ENCODE measurements around the gene APOC1. TPM values are rescaled to one million over a fixed set of nuclear protein-coding genes. Genes with fewer than 3 reads are reported as not detected.
"Not testable (repeated sequence)": the region's sequence is repeated elsewhere in the genome, so short reads cannot be mapped to it uniquely, and the experiment has no call there.

Gene APOC1
- polyA plus RNA-seq: 10 to 100 TPM; 33.9 to 42.9 (median 40.3) TPM

DNA sequence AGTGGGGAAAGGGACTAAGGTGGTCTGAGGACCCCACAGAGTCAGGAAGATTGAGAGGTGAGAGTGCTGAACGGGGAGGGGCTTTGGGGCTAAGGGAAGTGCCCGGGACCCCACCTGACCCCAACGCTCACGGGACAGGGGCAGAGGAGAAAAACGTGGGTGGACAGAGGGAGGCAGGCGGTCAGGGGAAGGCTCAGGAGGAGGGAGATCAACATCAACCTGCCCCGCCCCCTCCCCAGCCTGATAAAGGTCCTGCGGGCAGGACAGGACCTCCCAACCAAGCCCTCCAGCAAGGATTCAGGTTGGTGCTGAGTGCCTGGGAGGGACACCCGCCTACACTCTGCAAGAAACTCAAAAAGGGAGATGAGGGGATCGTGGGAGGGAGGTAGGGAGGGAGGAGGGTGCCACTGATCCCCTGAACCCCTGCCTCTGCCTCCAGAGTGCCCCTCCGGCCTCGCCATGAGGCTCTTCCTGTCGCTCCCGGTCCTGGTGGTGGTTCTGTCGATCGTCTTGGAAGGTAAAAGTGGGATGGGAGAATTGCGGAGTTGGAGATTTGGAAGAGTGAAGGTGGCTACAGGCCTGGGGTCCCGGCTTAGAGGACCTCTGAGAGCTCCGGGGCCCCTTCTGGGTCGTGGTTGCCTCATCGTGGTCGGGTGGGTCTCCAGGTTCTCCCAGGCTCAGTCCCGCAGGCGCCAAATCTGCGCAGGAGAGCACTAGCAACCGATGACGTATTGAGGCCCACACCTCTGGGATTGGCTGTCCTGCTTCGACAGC, at the start of gene APOC1:
TSS of gene APOC1 (plus strand) at position 176 of the 774 bp plus-strand sequence. CDS start at position 460, 284 bp downstream.
- 6 to 14% (median 11%) methylated on average over 21 to 26 of the region's 28 CpGs for WGBS, 3 donors
- not testable (repeated sequence) for H3K27ac ChIP-seq (ENCODE audit: low read depth, low read length)

DNA sequence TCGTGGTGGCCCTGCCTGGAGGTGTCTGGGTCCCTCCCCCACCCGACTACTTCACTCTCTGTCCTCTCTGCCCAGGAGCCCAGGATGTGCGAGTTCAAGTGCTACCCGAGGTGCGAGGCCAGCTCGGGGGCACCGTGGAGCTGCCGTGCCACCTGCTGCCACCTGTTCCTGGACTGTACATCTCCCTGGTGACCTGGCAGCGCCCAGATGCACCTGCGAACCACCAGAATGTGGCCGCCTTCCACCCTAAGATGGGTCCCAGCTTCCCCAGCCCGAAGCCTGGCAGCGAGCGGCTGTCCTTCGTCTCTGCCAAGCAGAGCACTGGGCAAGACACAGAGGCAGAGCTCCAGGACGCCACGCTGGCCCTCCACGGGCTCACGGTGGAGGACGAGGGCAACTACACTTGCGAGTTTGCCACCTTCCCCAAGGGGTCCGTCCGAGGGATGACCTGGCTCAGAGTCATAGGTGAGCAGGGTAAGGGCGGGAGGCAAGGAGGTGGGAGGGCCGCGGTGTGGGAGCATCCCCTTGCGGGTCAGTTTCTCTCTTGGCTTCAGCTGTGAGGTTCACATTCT, 49.1 kb upstream of the APOC1 start:
- no peak overlapping the region for H3K27ac ChIP-seq (ENCODE audit: low read depth, low read length)
- 89 to 93% (median 92%) methylated on average over 27 of the region's 27 CpGs for WGBS, 3 donors

DNA sequence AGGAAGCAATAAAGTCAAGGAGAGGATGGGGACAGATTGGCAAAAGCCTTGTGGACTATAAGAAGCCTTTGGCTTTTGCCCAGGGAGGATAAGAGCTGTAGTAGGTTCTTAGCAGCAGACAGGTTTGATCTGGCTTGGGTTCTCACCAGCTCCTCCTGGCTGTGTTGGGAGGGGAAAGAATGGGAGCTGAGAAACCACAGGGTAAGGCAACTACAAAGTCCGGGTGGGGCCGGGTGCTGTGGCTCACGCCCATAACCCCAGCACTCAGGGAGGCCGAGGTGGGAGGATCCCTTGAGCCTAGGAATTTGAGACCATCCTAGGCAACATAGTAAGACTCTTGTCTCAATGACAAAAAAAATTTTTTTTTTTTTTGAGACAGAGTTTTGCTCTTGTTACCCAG, 47.7 kb upstream of the APOC1 start:
- no peak overlapping the region for H3K27ac ChIP-seq (ENCODE audit: low read depth, low read length)
- WGBS, 3 donors: 65 to 93% (median 77%) methylated on average over 4 of the region's 4 CpGs

DNA sequence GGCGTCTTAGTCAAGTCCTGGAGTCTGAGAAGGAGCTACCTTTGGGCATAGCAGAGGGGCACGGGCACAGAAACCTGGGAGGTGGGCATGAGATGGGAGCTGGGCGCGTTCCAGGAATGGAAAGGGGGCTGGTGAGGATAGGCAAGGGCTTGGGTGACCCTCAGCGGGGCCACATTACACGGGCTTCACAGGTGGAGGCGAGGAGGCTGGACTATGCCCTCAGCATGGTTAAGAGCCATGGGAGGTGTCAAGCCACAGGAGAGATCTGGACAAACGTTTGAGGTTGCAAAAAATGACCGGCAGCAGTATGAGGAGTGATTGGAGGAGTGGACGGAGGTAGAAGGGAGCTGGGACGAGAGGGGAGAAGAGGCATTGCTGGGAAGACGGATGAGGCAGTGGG, 46.8 kb upstream of the APOC1 start:
- WGBS, 3 donors: 88 to 92% (median 88%) methylated on average over 12 of the region's 12 CpGs
- H3K27ac ChIP-seq (ENCODE audit: low read depth, low read length): no peak overlapping the region

DNA sequence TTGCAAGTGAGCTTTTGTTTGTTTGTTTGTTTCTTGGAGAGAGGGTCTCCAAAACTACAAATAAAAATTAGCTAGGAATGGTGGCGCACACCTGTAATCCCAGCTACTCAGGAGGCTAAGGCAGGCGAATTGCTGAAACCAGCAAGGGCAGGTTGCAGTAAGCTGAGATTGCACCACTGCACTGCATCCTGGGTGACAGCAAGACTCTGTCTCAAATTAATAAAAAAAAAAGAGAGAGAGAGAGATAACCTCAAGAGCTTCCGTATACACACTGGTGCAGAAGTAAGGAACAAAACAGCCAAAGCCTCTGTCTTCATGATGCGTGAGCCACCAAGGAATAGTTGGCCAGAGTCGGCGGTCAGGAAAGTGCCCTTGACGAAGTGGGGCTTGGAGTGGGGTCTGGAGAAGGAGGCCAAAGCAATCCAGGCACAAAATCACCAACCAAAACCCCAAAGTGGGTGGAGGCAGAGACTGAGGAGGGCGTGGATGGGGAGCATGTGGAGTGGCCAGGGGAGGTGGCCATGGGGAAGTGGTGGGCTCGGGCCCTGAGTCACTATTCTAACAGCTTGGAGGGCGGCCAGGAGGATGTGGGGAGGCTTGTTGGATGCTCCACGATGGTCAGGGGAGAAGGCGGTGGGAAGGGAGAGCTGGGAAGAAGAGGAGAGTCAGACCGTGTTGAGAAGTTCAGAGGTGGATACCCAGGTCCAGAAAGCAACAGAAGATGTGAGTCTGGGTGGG, 44.5 kb upstream of the APOC1 start:
- H3K27ac ChIP-seq (ENCODE audit: low read depth, low read length): no peak overlapping the region
- 32 to 67% (median 33%) methylated on average over 13 of the region's 13 CpGs for WGBS, 3 donors

DNA sequence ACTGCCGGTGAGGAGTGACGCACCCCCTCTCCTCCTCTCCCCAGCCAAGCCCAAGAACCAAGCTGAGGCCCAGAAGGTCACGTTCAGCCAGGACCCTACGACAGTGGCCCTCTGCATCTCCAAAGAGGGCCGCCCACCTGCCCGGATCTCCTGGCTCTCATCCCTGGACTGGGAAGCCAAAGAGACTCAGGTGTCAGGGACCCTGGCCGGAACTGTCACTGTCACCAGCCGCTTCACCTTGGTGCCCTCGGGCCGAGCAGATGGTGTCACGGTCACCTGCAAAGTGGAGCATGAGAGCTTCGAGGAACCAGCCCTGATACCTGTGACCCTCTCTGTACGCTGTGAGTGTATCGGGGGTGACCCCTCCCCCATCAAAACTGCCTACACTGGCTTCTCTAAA, 42.6 kb upstream of the APOC1 start:
- 86 to 93% (median 89%) methylated on average over 13 to 14 of the region's 14 CpGs for WGBS, 3 donors
- H3K27ac ChIP-seq (ENCODE audit: low read depth, low read length): no peak overlapping the region

DNA sequence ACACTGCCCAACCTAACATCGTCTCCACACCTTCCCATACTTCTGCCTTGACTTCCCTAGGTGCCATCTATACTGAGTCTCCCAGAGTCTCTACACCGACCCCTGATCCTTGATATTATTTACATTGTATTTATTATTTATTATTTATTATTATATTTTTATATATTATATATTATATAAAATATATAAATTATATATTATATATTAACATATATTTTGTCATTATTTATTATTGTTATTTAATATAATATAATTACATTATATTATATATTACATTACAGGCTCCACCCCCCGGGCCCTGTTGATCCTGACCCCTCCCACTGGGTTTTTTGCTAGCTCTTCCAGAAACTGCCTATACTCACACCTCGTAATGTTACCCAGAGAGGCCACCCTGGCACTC, 41.7 kb upstream of the APOC1 start:
- 83 to 85% (median 85%) methylated on average over 4 of the region's 4 CpGs for WGBS, 3 donors
- H3K27ac ChIP-seq (ENCODE audit: low read depth, low read length): no peak overlapping the region

DNA sequence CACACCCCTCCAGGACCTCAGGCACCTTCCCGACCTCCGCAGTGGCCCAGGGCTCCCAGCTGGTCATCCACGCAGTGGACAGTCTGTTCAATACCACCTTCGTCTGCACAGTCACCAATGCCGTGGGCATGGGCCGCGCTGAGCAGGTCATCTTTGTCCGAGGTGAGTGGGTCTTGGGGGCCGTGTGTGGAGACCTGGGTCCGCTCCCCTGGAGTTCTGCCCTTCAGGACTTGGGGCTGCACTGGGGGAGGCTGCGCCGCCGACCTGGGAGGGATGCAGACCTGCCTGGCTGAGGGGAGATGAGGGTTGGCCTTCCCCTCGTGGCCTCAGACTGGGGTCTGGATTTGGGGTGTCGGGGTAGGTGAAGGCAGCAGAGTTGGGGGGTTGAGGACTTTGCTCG, 40.1 kb upstream of the APOC1 start:
- 87 to 95% (median 90%) methylated on average over 16 of the region's 16 CpGs for WGBS, 3 donors
- no peak overlapping the region for H3K27ac ChIP-seq (ENCODE audit: low read depth, low read length)

DNA sequence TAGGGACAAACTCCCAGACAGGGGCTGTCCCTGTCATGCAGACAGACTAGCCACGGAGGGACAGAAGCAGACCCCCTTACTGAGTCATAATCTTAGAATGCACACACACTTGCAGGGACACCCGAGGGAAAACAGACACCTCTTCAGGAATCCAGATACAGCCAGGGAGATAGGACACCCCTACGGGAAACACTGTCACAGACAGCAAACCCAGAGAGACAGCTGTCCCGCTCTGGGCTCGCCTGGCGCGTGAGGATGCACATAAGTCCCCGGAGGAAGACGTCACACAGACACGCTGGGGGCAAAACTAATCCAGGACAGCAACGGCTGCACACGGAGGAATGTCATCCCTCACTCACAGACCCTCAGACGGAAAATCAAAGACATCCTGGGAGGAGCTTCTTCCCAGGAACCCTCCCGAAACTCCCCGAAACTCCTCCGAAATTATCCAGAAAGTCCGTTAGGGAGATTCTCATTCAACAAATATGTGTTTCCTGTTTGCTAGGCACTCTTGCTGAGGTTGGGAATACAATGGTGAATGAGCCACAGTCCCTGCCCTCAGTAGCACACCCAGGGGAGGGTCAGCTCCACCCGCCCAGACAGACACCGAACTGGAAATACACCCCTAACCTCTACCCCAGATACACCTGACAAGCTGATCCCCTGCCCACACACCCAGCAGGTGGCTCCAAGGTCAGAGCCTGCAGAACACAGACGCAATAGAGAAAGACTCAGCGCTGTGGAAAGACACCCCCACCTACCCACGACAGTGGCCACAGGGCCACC, 38.5 kb upstream of the APOC1 start:
- H3K27ac ChIP-seq (ENCODE audit: low read depth, low read length): no peak overlapping the region
- 49 to 73% (median 65%) methylated on average over 22 of the region's 22 CpGs for WGBS, 3 donors

DNA sequence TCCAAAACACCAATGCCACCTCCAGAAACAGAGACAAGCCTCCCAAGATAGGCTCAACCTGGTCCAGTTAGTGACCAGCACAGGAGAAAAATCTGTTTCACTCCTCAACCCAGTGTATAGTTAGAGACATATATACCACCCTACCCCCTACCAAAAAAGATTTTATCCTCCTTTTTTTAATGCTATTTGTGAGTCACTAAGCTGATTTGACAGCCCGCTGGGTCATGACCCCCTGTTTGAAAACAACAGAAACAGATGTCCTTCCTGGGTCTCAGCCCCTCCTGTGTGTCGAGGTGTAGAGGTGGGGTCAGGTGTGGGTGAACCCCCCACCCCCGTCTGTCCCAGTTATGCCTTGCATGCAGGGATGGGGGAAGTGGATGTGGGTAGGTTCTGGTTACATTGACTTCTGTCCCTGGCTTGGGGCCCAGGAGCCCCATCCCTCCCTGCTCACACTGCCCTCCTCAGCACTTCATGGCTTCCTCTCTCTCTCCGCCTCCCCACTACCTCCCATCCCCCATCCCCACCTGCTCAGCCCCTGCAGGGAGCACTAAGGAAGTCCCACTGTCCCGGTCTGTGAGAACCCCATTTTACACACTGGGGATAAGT, 37.4 kb upstream of the APOC1 start:
- WGBS, 3 donors: 48 to 79% (median 65%) methylated on average over 5 of the region's 5 CpGs
- H3K27ac ChIP-seq (ENCODE audit: low read depth, low read length): no peak overlapping the region

DNA sequence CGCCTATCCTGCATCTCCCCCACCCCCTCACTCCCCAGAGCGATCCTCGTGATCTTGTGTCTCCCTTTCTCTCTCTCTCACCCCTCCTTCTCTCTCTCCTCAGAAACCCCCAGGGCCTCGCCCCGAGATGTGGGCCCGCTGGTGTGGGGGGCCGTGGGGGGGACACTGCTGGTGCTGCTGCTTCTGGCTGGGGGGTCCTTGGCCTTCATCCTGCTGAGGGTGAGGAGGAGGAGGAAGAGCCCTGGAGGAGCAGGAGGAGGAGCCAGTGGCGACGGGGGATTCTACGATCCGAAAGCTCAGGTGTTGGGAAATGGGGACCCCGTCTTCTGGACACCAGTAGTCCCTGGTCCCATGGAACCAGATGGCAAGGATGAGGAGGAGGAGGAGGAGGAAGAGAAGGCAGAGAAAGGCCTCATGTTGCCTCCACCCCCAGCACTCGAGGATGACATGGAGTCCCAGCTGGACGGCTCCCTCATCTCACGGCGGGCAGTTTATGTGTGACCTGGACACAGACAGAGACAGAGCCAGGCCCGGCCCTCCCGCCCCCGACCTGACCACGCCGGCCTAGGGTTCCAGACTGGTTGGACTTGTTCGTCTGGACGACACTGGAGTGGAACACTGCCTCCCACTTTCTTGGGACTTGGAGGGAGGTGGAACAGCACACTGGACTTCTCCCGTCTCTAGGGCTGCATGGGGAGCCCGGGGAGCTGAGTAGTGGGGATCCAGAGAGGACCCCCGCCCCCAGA, 36.1 kb upstream of the APOC1 start:
- WGBS, 3 donors: 75 to 84% (median 77%) methylated on average over 25 to 26 of the region's 26 CpGs
- H3K27ac ChIP-seq (ENCODE audit: low read depth, low read length): no peak overlapping the region

DNA sequence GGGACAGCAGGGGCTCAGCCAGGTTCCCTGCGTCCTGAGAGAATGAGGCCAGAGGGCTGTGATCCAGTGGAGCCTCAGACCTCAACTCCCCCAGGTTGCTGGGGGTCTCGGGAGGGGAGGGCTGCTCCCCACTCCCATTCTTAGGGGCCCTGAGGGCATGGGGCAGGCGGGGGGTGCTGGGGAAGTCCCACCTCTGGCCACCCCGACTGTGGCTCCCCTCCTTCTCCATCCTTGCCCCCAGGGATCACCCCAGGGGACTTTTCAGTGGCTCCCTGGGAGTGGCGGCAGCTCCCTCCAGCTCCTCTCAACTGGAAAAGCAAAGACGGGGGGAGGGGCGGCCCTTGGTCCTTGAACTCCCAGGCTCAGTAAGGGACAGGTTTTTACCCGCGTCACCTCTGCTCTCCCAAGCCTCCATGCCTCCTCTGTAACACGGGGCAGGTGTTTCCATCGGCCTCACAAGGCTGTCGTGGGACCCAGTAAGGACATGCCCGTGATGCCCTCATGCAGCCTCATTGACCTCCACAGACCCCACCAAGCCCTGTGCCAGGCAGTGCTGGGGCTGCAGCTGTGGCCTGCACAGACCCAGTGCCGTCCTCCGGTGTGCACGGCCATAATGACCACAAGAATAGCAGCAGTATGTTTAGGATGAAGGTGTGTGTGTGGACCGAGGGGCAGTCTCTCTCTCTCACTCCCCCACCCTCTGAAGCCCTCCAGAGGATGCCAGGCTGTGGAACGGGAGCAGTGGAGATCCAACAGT, 34.9 kb upstream of the APOC1 start:
- H3K27ac ChIP-seq (ENCODE audit: low read depth, low read length): no peak overlapping the region

DNA sequence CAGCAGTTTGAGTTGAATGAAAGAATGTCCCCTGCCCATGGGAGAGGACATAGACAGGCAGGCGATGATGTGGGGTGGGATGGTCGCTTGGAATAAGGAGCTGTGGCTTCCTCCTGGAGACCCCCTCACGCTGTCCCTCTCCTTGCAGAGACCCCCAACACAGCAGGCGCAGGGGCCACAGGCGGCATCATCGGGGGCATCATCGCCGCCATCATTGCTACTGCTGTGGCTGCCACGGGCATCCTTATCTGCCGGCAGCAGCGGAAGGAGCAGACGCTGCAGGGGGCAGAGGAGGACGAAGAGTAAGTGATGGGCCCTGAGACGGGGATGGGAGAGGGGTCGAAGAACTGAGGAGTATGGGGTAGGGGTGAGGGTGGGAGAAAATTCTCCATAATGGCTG, 32.3 kb upstream of the APOC1 start:
- WGBS, 3 donors: 91 to 95% (median 92%) methylated on average over 15 of the region's 15 CpGs
- H3K27ac ChIP-seq (ENCODE audit: low read depth, low read length): no peak overlapping the region

More for the DNA sequence above, 34.9 kb upstream of the APOC1 start:
- WGBS, 3 donors: 79 to 82% (median 81%) methylated on average over 18 of the region's 18 CpGs

DNA sequence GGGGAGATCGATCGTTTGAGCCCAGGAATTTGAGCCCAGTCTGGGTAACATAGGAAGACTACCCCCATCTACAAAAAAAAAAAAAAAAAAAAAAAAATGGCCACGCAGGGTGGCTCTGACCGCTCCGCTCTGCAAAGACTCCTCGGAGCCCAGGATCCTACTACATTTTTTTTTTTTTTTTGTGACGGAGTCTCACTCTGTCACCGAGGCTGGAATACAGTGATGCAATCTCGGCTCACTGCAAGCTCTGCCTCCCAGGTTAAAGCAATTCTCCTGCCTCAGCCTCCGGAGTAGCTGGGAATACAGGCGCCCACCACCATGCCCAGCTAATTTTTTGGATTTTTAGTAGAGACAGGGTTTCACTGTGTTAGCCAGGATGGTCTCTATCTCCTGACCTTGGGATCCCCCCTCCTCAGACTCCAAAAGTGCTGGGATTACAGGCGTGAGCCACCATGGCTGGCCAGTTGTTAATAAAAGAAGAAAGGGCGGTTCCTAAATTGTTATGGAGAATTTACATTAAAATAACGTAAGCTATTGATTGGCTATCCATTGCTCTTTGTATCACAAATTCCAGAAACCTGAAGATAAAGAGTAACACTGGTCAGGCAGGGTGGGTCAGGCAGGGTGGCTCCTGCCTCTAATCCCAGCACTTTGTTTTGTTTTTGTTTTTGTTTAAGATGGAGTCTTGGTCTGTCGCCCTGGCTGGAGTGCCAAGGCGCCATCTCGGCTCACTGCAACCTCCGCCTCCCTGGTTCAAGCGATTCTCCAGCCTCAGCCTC, 31.6 kb upstream of the APOC1 start:
- 90 to 94% (median 93%) methylated on average over 19 of the region's 19 CpGs for WGBS, 3 donors
- H3K27ac ChIP-seq (ENCODE audit: low read depth, low read length): not testable (repeated sequence)

DNA sequence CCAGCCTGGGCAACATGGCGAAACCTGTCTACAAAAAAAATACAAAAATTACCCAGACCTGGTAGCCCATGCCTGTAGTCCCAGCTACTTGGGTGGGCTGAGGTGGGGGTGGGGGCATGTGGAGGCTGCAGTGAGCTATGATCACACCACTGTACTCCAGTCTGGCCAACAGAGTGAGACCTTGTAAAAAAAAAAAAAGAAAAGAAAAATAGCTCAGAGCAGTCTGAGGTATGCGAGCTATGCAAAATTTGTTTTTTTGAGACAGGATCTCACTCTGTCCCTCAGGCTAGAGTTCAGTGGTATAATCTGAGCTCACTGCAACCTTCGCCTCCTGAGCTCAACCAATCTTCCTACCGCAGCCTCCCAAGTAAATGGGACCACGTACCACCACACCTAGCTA, 30.5 kb upstream of the APOC1 start:
- no peak overlapping the region for H3K27ac ChIP-seq (ENCODE audit: low read depth, low read length)
- WGBS, 3 donors: 92 to 94% (median 93%) methylated on average over 5 of the region's 5 CpGs

DNA sequence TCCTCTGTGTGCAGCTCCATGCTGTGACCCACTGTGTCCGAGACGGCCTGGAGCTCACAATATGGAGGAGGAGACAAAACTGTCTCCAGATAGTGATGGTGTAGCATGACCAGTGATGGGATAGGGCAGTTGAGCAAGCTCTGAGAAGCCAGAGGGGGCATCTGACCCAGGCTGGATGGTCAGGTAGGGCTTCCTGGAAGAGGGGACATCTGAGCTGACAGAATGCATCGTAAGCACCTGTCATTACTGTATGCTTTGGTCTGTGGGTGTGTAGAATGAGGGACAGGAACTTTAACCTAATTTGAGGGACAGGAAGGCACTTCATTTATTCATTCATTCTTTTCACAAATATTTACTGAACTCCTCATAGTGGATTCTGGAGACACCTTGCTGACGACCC, 29.8 kb upstream of the APOC1 start:
- 89 to 96% (median 91%) methylated on average over 4 of the region's 4 CpGs for WGBS, 3 donors
- H3K27ac ChIP-seq (ENCODE audit: low read depth, low read length): no peak overlapping the region
